K562 (cell line): Measurements from ENCODE around the gene ISCA1. TPM values are rescaled to one million over a fixed set of nuclear protein-coding genes. Genes with fewer than 3 reads are reported as not detected.
A peak's percentile ranks its signal among the peaks of the same experiment; 100 is the strongest.

Experiments
- ARHGAP35 ChIP-seq: fragments of 450-650 bp; IDR thresholded peaks from 2 replicates; pipeline ENCODE4 v1.6.1; 2018; ENCODE audit not compliant: partially characterized antibody
- ARID1B ChIP-seq: fragments of 450-650 bp; IDR thresholded peaks from 2 replicates; pipeline ENCODE4 v1.6.1; 2016; ENCODE audit warnings: antibody characterized with exemption, mild to moderate bottlenecking, inconsistent platforms
- BRD4 ChIP-seq: fragments of 200-600 bp; sonication (generic); IDR thresholded peaks from 2 replicates; pipeline ENCODE4 v1.6.1; 2017; ENCODE audit warnings: inconsistent platforms
- CTCF ChIP-seq, 3 experiments: IDR thresholded peaks in 2 of 3; conservative IDR thresholded peaks in 1 of 3; 2 replicates each; pipeline ENCODE4 v1.5.1; 2011 to 2012; ENCODE audit warnings: low read length in 3 of 3, mild to moderate bottlenecking in 3 of 3, control low read depth in 2 of 3, improper control_type of control experiment in 1 of 3, inconsistent platforms in 1 of 3, low read depth in 1 of 3, mixed read lengths in 1 of 3, moderate library complexity in 1 of 3; ENCODE audit not compliant: insufficient read depth in 2 of 3
- ELK3 ChIP-seq: fragments of 450-650 bp; formaldehyde crosslinking; IDR thresholded peaks from 2 replicates; pipeline ENCODE4 v1.4.0; 2020; ENCODE audit warnings: mild to moderate bottlenecking
- HMG20A ChIP-seq: fragments of 450-650 bp; formaldehyde crosslinking; conservative IDR thresholded peaks from 2 replicates; pipeline ENCODE4 v1.4.0; 2020; ENCODE audit warnings: mild to moderate bottlenecking, mixed read lengths
- MED1 ChIP-seq: sonication (generic); formaldehyde crosslinking; IDR thresholded peaks from 2 replicates; pipeline ENCODE4 v1.8.1; 2023; ENCODE audit warnings: missing genetic modification reagents, borderline replicate concordance
- MTA2 ChIP-seq: fragments of 450-650 bp; IDR thresholded peaks from 2 replicates; pipeline ENCODE4 v1.6.1; 2016; ENCODE audit warnings: low read depth
- MYC ChIP-seq, 2 experiments: fragments of 250-450 bp in 1 of 2; sonication (Bioruptor Pico) in 1 of 2; IDR thresholded peaks; 2 replicates each; pipeline versions ENCODE4 v1.5.1 to v1.6.1; 2012 to 2021; ENCODE audit warnings: low read depth in 2 of 2, borderline replicate concordance in 1 of 2, improper control_type of control experiment in 1 of 2, low read length in 1 of 2, mild to moderate bottlenecking in 1 of 2, moderate library complexity in 1 of 2
- PCBP2 ChIP-seq: fragments of 200-400 bp; formaldehyde crosslinking; IDR thresholded peaks from 2 replicates; pipeline ENCODE4 v1.6.1; 2018; ENCODE audit warnings: low read length, low read depth, mild to moderate bottlenecking, moderate library complexity; ENCODE audit not compliant: poor library complexity, severe bottlenecking
- SIRT6 ChIP-seq: IDR thresholded peaks from one replicate; pipeline ENCODE4 v1.6.1; 2012; ENCODE audit warnings: low read depth, mild to moderate bottlenecking, control low read depth, inconsistent platforms, low read length, moderate library complexity
- TFAM ChIP-seq: fragments of 250-450 bp; sonication (Bioruptor Pico); conservative IDR thresholded peaks from 2 replicates; pipeline ENCODE4 v1.5.0; 2021; ENCODE audit warnings: mild to moderate bottlenecking, moderate library complexity
- ZBTB40 ChIP-seq, 2 experiments: fragments of 450-650 bp in 1 of 2; sonication (generic) in 1 of 2; formaldehyde crosslinking in 1 of 2; IDR thresholded peaks; 2 replicates each; pipeline versions ENCODE4 v1.7.1 to v1.9.0; 2016 to 2022; ENCODE audit warnings: inconsistent platforms in 1 of 2, mild to moderate bottlenecking in 1 of 2, missing genetic modification reagents in 1 of 2
- ZNF175 ChIP-seq: fragments of 200-800 bp; sonication (Bioruptor generic); IDR thresholded peaks from 2 replicates; pipeline ENCODE4 v1.6.1; 2016; ENCODE audit warnings: low read depth, mild to moderate bottlenecking, missing genetic modification characterization, missing compliant biosample characterization
- ZNF232 ChIP-seq: sonication (generic); formaldehyde crosslinking; IDR thresholded peaks from 2 replicates; pipeline ENCODE4 v1.8.0; 2022; ENCODE audit warnings: mild to moderate bottlenecking, missing genetic modification reagents
- polyA plus RNA-seq, 8 experiments: library from polyadenylated mRNA; depleted of rRNA in 4 of 8; stranded (reverse) in 5 of 8; unstranded in 3 of 8; fragments of >200 nt; fragmentation: Nextera tagmentation in 2 of 8; fragmentation: Illumina TruSeq in 1 of 8; extraction: Ambion mirVana in 2 of 8; extraction: Trizol in 1 of 8; gene quantifications; 2 replicates each; pipeline versions ENCODE4 v1.2.1 to v1.2.3, GENCODE V29; 2011 to 2014; ENCODE audit warnings: inconsistent platforms in 1 of 8, missing spikeins in 1 of 8
- total RNA-seq, 7 experiments: library from RNA; depleted of rRNA in 6 of 7; stranded (reverse); fragments of >200 nt in 6 of 7; fragmentation: Illumina TruSeq in 2 of 7; extraction: Trizol in 2 of 7; gene quantifications; 2 replicates each; pipeline versions ENCODE4 v1.2.1 to v1.2.3, GENCODE V29; 2011 to 2021; ENCODE audit warnings: low replicate concordance in 1 of 7

ISCA1 gene
- total and polyA plus RNA-seq, 9 of the 15 experiments (the other 6 are each of a cell fraction or from before 2014, with no cell fraction given): 6.5 to 27.1 (median 20.0) TPM

DNA sequence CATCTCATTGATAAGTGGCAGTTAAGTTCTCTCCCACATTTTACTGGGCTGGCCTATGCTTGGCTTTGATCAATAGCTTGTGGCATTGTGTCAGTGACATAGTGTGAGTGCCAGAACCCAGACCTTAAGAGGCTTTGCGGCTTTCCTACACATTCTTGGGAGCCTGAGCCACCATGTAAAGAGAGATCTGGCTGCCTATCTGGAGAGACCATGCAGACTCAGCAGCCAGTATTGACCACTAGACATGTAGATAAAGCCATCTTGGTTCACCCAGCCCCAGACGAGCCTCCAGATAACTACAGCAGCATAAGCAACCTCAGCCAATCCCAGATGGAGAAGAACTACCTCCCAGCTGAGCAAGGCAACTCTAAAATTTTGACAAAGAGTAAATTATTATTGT lies 51.5 kb downstream of the ISCA1 start (continued):
- TF ChIP-seq ZBTB40 (IDR thresholded peaks at IDR 0.05) (no peak), ZBTB40 (CRISPR knock-in tag; IDR thresholded peaks at IDR 0.05) (no peak), TFAM (CRISPR knock-in tag) (no peak), ZNF175 (CRISPR knock-in tag) (no peak), MTA2 (peak; percentile 52; the same call in 1 of the 2 replicates), ARHGAP35 (no peak), BRD4 (no peak), MED1 (CRISPR knock-in tag) (no peak), MYC (IDR thresholded peaks at IDR 0.05; ENCODE audit: low read depth, low read length) (no peak), MYC (CRISPR knock-in tag; IDR thresholded peaks at IDR 0.05; ENCODE audit: borderline replicate concordance, low read depth) (no peak), SIRT6 (no peak), HMG20A (CRISPR knock-in tag) (no peak), ZNF232 (CRISPR knock-in tag) (no peak), ARID1B (peak; percentile 83), ELK3 (CRISPR knock-in tag) (no peak), PCBP2 (no peak), CTCF (IDR thresholded peaks at IDR 0.05 in 2 of 3, conservative IDR thresholded peaks at IDR 0.05 in 1 of 3; ENCODE audit: insufficient read depth in 2 of 3, low read depth in 1 of 3, low read length in 3 of 3) (no peak)
